Suppressor macrophage (primary cell): Measurements from ENCODE around the gene TMED3.

Source experiments
- DNase-seq, 4 experiments: peaks; one replicate each; pipeline ENCODE4 v3.0.0-alpha.2; 2020 to 2022
- total RNA-seq, 17 experiments: gene quantifications; one replicate each; lab custom pipeline; 2026; ENCODE audit warnings: mixed read lengths in 6 of 17, inconsistent platforms in 3 of 17; lab: John Stamatoyannopoulos, UW

The TMED3 gene
- 58.0 to 145 (median 100) reads per million in 17 experiments for total RNA-seq

DNA sequence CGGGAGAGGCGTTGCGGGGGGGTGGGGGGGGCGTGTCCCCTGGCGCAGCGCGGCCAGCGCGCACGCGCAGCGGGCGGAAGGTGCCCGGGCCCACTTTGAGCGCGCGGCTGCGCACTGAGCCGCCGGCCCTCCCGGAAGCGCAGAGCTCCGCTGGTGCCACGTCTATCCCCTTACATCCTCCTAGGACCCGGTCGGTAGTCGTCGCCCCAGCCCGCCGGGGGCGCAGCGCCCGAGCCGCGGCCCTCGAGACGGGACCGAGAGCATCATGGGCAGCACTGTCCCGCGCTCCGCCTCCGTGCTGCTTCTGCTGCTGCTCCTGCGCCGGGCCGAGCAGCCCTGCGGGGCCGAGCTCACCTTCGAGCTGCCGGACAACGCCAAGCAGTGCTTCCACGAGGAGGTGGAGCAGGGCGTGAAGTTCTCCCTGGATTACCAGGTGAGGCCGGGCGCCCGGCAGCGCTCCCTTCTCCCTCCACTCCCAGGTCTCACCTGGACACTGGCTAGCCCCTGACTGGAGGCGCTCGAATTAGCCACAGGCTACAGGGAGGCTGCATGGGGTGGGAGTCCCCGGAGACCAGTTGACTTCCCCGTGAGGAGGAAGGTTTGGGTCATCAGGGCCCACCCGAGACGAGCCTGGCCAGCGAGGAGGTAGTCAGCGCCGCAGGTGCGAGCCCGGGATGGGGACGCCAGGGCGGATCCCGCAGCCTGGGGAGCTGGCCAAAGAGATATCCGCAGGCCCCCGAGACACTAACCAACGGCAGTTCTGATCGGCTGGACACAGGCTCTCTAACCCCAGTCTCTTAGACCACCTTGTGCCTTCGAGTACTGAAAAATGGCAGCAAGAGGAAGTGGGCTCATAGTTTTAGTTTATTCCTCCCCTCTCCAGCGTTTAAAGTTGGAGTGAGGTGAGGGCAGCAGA, at the start of gene TMED3:
Gene TMED3 (plus strand): TSS at position 128 of the 916 bp plus-strand sequence. CDS start 138 bp downstream, at position 266.
- DNase-seq, result peak; percentile 86 to 94 (median 90)

DNA sequence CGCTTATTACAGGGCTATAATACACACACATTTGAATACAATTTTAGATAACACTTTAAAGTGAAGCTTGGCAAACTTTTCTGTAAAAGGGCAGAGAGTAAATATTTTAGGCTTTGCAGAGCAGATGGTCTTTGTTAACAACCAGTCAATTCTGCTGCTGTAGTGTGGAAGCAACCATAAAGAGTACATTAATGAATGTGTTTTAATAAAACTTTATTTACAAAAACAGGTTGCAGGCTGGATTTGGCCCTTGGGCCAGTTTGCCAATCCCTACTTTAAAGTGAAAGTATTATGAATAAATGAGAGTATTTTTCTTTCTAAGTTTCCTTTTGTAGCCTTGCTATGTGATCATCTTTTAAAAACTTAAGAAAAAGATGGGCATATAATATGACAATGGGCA, 49.1 kb upstream of the TMED3 start:
- no peak for DNase-seq

DNA sequence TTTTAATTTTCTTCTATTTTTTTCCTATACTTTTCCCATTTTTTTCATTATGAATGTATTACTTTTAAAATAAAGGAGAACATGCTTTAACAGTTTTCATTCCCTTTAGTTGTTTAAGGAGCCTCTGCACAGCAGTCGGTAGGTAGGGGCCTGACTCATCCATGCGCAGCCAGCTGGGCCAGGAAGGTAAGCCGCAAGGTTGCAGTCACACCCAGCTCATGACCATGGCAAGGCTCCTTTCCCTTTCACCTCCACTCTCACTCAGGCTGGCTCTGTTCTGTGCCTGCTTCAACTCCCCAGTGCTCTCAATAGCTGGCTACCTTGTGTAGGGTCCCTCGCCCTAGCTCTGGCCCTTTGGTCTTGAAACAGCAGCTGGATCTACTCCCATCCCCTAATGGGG, 45.7 kb upstream of the TMED3 start:
- no peak for DNase-seq

DNA sequence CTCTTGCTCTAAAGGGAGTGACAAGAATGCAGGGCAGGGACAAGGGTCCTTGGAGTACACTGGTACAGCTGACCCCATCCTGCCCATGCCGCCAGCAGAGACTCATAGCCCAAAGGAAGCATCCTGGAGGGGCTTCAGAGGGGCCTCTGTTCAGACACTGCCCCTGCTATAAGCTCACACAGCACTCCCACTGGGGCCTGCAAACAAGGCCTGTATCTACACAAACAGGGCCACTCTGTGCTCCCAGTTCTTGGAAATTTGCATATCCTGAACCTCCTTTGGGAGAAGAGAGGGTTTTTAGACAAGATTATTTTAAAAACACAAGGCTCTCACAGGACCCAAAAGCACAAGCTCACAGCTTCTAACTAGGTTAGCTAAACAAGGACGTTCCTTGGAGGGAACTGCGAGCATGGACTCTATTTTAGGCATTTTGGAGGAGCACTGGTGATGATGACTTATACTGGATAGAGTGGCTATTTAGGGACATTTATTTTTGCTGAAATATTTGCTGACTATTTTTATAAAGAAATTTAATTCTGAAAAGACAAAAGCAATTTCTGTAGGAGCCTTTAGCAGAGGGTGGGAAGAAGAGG, 44.8 kb upstream of the TMED3 start:
- DNase-seq, result no peak

DNA sequence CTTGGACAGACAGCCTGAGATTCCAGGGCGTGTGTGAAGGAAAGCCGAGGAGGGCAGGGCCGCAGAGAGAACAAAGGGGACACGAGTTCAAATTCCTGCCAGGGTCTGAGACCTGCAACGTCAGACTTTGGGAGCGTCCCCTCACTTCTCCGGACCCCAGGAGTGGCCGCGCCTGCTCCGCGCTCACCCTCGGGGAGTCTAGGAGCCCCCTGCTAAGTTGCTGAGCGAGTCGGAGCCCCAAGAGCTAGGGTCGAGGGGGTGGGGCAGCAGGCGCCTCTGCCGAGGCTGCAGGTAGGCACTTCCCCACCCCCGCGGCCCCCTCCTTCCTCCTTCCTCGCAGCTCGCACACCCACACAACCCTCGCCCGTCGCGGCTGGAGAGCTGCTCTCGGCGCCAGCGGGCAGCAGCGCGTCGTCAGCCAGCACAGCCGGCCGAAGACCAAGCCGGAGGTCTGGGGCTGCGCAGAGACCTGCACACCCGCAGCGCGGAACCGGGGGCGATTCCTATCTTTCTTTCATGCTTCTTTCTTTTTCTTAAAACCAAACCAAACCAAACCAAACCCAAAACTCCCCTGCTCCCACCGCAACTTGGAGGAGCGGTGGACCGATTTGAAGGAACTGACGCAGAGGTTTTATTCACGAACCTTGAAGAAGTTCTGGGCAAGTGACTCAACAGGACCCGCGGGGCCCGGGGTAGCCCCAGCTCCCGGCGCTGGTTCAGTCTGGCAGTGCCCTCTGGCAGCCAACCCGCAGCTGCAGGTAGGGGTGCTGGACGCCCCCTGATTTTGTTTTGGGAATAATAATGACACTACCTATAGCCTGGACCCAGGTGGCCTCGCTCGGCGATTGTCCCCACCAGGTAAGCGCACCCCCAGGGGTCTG, 28.3 kb upstream of the TMED3 start, which contains the start of gene ANKRD34C:
Gene ANKRD34C (plus strand): TSS at position 352 of the 881 bp plus-strand sequence. CDS start 10,563 bp downstream, outside the sequence.
- DNase-seq, result no peak

DNA sequence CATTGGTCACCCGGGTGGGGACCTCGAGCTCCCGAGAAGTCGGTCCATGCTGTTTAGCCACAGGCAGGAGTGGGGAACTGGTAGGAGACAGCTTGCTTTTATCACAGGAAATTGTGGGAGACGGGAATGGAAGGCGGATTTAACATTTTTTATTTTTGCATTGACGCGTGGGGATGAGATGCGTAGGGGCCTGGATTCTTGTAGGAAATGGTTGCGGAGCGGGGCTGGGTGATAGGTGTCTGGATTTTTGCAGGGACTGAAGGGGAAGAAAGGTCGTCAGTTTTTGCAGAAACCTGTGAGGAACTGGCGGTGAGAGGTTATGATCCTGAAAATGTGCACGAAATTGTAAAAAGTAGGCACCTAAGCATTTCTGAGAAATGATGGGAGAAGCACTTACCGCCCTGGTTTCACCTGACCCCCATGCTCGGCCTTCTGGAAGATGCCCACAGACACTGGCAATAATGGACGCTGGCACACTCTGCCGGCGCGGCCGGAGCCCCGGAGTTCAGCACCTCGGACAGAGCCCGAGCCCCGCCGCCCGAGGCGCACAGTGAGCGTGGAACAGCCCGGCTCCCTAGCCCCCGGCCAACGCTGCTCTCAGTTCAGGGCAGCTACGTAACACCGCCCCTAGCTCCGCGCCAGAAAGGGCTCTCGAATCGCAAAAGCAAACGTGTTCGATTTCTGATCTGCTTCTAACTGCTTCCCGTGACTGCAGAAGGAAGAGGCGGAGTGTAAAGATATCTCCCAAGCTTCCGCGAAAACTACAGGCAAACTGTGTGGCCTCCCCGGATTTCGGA, 27.5 kb upstream of the TMED3 start:
- peak; percentile 36 to 67 (median 54) for DNase-seq

DNA sequence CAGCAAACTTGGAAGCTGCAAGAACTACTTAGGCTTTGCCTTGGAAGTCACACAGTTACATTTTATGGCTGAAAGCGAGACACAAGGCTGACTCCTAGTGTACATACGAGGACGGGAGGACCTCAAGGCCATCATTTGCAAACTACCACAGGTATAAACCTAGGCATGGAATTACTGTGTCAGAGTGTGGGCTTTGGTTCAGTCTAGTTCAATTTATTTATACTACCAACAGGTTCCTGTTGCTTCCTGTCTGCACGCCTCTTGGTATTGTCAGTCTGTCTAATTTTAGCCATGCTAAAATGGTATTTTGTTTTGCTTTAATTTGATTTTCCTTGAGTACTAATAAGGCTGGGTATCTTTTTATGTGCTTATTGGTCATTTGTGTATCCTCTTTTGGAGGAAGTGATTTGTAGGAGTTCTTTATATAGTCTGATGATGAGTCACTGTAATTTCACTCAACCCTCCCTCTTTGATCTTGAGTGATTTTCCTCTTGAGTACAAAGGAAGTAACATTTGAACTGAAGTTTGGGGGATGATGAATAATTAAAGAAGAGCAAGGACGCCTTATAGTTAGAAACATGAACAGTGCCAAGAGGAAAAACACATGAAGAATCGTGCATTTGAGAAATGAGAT, 20.2 kb upstream of the TMED3 start:
- no peak for DNase-seq

DNA sequence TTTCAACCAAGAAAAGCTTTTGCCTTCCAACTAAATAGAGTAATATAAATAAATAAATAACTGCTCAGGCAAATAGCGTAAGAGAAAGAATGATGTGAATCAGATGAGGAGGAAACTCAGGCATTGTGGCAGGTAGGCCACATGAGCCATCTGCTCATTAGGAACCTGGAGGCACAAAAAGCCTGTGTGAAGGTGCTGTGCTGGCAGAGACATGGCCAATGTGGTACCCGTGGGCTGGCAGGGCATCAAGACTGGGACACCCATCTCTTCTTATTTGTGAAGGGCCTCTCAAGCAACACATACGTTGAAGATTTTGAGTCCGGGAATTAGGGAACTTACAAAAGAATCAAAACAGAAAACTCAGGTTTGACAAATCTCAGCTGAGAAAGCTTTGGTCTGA, 18.9 kb upstream of the TMED3 start:
- DNase-seq, result no peak

DNA sequence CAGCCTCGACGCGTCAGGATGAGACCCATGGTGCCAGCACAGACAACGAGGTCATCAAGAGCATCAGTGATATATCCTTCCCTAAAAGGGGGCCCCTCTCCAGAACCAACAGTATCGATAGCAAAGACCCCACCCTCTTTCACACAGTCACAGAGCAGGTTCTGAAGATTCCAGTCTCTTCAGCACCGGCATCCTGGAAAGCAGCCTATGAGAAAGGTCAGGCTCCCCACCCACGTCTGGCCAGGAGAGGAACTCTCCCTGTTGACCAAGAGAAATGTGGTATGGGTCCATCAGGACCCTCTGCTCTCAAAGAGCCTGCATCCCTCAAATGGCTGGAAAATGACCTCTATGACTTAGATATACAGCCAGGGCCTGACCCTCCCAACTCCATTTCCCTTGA, 16.8 kb upstream of the TMED3 start:
- DNase-seq, result no peak

DNA sequence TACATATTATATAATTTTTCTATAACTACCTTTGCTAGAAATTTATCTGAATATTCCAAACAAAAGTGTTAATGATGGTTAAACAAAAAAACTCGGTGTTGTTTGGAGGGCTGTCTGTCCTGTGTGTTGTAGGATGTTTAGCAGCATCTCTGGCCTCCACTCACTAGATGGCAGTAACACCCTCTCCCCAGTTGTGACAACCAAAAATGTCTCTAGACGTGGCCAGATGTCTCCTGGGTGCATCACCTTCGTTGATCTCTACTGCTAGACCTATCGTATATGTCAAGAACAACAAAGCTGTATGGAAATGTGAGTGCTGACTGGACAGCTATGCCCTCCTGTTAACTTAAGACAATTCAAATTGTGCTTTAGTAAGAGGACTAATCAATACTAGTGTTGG, 14.3 kb upstream of the TMED3 start:
- DNase-seq, result no peak

DNA sequence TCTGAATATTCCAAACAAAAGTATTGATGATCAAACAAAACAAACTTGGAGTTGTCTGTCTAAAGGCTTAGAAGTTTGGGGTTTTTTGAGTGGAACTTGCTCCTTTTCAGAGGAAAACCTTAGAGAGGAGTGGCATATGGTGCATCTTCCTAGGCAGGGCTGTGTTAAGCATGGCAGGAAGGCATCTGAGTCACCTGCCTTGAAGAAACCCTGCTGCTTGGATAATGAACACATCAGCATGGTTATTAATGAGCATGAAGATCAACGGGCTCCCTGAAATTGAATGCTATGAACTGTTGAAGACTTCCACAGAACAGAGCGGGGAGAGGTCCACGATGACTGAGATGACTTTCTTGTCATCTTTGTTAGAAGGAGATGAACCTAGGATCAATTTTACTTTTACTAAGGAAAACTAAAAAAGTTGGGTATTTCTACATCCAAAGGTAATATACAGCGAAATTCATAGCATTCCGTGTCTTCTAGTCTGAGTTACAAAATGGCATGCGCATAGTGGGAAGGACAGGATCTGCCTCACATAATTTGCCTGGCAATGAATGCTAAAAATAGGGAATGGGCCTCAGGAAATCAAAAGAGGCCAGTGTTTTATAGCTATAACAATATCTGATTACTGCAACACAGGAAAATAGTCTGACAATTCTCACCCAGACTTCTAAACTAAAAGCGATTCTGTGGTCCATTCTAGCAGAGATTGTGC, 11.6 kb upstream of the TMED3 start:
- no peak for DNase-seq

DNA sequence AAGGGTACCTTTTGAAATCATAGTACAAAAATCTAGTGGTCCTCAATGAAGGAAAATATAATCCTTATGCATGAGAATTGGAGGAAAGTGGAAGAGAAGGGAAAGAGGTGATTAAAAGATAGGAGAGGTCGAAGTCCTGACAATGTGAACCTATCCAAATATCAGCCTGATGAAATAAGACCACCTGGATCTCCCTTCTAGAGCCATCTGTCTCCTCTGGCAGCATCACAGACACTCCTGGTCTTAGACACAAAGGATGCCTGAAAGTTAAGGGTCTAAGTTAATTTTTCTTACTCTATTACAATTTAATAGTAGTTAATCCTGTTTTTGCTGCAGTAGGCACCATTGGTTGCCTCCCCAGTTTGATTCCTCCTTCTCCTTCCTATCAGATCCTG, 11.1 kb upstream of the TMED3 start:
- no peak for DNase-seq

DNA sequence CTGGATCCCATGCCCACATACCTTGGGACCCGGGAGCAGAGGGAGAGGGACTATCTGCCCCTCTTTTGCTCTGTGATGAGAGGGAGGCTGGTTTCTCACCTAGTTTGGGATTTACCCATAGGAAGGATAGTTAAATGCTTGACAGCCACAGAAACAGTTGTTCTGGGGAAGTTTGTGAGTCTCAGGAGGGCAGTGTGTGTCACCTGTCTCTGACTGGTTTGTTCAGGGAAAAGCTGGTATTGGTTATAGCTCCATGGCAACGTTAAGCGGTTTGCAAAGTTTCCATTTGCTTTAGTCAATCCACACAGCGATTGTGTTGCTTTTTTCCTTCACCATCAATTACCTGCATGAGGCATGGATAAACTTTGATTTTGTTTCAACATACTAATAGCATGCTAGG, 3.7 kb upstream of the TMED3 start:
- no peak for DNase-seq

DNA sequence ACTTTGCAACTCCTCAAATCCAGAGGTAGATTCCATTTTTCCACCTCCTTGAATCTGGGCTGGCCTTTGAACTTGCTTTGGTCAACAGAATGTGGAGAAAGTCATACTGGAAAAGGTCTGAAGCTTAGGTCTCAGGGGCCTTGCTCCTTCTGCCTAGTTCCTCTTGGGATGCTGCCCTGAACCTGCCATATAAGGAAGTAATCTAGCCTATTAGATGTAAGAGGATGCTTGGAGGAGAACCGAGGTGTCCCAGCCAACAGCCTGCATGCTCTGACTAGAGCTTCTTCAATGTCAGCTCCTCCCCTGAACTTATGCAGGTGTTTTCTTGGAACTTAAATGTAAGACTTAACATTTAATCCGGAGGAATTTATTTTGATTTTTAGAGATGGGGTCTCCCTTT, 2.0 kb upstream of the TMED3 start:
- peak in 2 of 4 experiments; percentile 21 to 28 for DNase-seq

DNA sequence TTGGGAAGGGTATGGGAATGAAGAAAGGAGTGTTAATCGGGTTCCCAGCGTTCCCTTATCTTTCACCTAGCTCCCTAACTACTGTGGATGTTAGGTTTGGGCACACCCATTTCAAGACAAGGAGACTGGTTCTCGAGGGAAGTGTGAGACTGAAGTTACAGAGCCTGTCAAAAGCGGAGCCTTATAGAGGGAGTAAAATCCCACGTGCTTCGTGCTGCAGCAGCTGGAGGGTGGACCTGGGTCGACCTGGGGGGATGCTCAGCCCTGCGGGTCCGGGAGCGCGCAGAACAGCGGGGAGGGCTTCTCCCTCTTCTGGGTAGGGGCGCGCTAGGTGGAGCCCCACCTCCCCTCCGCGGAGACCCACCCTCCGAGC, 314 bp upstream of the TMED3 start:
- DNase-seq, result peak in 3 of 4 experiments; percentile 5 to 31 (median 18)

DNA sequence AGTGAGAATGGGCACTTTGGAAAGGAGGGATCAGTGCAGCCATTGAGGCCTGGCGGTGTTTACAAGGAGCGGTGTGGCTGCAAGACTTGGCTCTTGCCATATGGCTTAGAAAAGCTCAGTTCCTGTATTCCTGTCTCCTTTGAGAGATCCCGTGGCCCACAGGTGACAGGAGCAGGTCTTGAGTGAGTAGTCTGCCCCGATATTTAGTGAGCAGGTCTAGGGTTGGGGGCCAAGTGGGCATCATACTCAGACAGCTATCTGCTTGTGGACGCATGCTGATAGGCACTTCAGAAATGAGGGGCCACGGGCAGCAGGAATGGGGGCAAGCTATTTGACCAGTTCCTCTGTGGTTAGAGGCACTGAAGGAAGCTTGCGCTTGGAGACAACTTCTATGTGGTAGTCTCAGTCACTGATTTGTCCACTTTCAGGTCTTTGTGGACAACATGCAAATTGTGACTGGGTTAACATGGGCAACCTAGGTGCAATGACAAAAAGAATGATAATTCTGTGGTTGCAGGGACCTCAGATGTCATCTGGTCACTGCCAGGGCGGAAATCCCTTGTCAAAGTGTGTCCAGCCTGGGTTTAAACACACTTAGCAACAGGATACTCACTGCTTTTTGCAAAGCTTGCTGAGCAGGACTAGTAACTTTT, 1.1 kb downstream of the TMED3 start:
- DNase-seq, result peak in 2 of 4 experiments; percentile 14 to 28

DNA sequence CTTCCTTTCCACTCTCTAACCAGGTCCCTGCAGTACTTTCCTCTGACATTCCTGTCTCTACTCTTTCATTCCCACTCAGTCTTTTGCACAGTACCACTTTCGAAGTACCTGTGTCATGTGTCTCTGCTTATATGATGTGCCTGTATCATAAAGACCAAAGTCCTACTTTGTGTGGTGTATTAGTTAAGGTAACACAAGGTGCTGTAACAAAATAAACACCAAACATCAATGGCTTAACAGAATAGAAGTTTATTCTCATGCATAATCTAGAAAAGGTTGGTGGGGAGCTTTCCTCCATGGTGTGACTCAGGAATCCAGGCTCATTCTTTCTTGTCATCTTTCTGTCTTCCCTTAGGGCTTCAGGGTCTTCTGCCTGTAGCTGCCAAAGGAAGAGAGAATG, 3.3 kb downstream of the TMED3 start:
- DNase-seq, result no peak

DNA sequence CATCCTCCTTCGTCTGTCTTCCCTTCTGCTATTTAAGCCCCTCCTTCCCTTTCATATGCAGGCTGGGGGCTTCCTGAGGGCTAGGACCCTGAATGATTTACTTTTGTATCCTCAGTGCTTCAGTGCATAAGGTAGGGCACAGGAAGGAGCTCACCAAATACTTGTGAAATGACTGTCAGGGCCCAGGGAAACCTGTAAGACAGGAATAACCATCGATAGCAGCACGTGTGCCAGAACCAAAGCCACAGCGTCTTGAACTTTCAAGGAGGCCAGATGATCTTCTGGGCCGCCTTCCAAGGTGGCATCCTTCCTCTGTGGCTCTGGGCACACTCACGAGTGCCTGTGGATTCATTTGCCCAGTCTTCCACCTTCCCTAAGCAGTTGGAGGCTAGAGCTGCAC, 3.9 kb downstream of the TMED3 start:
- DNase-seq, result no peak

DNA sequence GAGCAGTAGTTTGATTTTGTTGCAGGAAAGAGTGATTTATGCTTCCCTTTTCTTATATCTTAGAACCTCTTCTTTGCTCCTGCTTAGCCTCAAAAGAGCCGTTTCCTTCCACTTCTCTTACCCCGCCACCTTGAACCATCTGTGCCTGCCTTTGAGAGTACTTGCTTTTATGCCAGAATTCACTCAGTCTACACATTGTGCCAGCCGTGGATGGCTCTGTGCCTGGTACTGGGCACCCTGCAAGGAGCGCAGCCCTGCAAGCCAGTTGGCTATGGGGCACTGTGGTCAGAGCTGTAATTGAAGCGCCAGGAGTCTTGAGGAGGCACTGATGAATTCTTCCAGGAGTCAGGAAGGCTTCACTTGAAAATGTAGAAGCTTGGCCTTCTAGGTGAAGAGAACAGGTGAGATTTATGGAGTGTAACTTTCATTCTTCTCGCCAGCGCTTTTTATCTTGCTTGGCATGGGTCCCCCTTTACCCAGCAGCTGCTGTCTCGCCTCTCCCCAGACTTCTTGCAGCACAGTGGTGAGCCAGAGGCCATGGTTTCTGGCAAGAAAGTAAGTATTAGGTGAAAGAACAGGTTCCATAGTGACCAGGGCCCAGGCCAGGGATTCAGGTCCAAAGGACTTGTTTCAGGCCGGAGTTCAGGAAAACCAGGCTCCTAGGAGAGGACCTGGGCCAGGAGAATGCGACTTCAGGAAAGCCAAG, 4.9 kb downstream of the TMED3 start:
- no peak for DNase-seq

DNA sequence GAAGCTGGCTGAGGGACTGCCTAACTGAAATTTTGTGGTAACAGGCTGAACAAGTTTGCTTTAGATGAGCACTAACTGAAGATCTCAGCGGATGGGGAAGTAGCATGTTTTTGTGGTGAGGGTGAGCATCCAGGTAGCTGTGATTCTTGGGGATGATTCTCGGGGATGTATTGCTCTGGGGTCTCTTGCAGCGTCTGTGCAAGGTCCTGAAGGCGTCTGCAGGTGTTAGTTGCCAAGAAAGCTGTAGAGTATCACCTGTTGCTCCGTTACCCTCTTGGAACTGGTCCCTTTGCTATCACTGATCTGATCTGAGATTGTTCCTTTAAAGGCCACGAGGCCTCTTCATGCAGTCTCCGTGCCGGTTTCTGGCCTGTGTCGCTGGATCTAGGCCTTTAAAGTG, 6.0 kb downstream of the TMED3 start:
- no peak for DNase-seq
